MM.1S (cell line): ENCODE results near the gene SNX33.
"Not testable (repeated sequence)": the region's sequence is repeated elsewhere in the genome, so short reads cannot be mapped to it uniquely, and the experiment has no call there.

Experiments
- DNase-seq: peaks from one replicate; pipeline ENCODE4 v3.0.0-alpha.2; 2015
- H2AFZ ChIP-seq: fragments of 300-600 bp; sonication (generic); 2 replicates; pipeline ENCODE4 v1.6.0; 2016; ENCODE audit warnings: antibody characterized with exemption, low read length
- H3F3A ChIP-seq: fragments of 300-600 bp; sonication (generic); 2 replicates; pipeline ENCODE4 v1.6.1; 2016; ENCODE audit warnings: mild to moderate bottlenecking, antibody characterized with exemption, low read length, moderate library complexity, mixed read lengths; ENCODE audit not compliant: insufficient read depth
- H3K27ac ChIP-seq: fragments of 300-600 bp; sonication (generic); 2 replicates; pipeline ENCODE4 v1.5.1; 2016; ENCODE audit warnings: mild to moderate bottlenecking, low read length
- H3K27me3 ChIP-seq: fragments of 300-600 bp; sonication (generic); replicated peaks from 2 replicates; pipeline ENCODE4 v1.6.0; 2016; ENCODE audit warnings: low read length; ENCODE audit not compliant: insufficient read depth
- H3K36me3 ChIP-seq: fragments of 300-600 bp; sonication (generic); replicated peaks from 2 replicates; pipeline ENCODE4 v1.6.1; 2016; ENCODE audit warnings: mild to moderate bottlenecking, low read length, mixed read lengths; ENCODE audit not compliant: insufficient read depth
- H3K4me1 ChIP-seq: fragments of 300-600 bp; sonication (generic); 2 replicates; pipeline ENCODE4 v1.6.1; 2016; ENCODE audit warnings: low read length, mixed read lengths
- H3K4me2 ChIP-seq: fragments of 300-600 bp; sonication (generic); 2 replicates; pipeline ENCODE4 v1.6.0; 2016; ENCODE audit warnings: low read depth, low read length
- H3K4me3 ChIP-seq: fragments of 300-600 bp; sonication (generic); 2 replicates; pipeline ENCODE4 v1.5.1; 2016; ENCODE audit warnings: low read length, mixed read lengths
- H3K79me2 ChIP-seq: fragments of 300-600 bp; sonication (generic); 2 replicates; pipeline ENCODE4 v1.6.1; 2016; ENCODE audit warnings: mixed run types, low read length, mixed read lengths
- H3K9ac ChIP-seq: fragments of 300-600 bp; sonication (generic); 2 replicates; pipeline ENCODE4 v1.6.1; 2016; ENCODE audit warnings: low read length, mixed read lengths
- H3K9me2 ChIP-seq: fragments of 300-600 bp; sonication (generic); replicated peaks from 2 replicates; pipeline ENCODE4 v1.6.1; 2016; ENCODE audit warnings: mild to moderate bottlenecking, low read length, mixed read lengths; ENCODE audit not compliant: insufficient read depth
- H3K9me3 ChIP-seq: fragments of 300-600 bp; sonication (generic); replicated peaks from 2 replicates; pipeline ENCODE4 v1.6.1; 2016; ENCODE audit warnings: mild to moderate bottlenecking, low read length, mixed read lengths; ENCODE audit not compliant: insufficient read depth
- H4K20me1 ChIP-seq: fragments of 300-600 bp; sonication (generic); 2 replicates; pipeline ENCODE4 v1.6.1; 2016; ENCODE audit warnings: mild to moderate bottlenecking, low read length, moderate library complexity, mixed read lengths; ENCODE audit not compliant: insufficient read depth
- CTCF ChIP-seq: fragments of 300-600 bp; sonication (generic); IDR thresholded peaks from 2 replicates; pipeline ENCODE4 v1.5.1; 2016; ENCODE audit warnings: antibody characterized with exemption, low read length, mixed read lengths
- EZH2 ChIP-seq: fragments of 300-600 bp; sonication (generic); optimal IDR thresholded peaks from 2 replicates; pipeline ENCODE3; 2017; ENCODE audit warnings: low read depth, mild to moderate bottlenecking, antibody characterized with exemption, low read length, mixed read lengths
- EZH2phosphoT487 ChIP-seq: fragments of 300-600 bp; sonication (generic); IDR thresholded peaks from 2 replicates; pipeline ENCODE4 v1.6.1; 2018; ENCODE audit warnings: antibody characterized with exemption, low read length

SNX33 gene

DNA sequence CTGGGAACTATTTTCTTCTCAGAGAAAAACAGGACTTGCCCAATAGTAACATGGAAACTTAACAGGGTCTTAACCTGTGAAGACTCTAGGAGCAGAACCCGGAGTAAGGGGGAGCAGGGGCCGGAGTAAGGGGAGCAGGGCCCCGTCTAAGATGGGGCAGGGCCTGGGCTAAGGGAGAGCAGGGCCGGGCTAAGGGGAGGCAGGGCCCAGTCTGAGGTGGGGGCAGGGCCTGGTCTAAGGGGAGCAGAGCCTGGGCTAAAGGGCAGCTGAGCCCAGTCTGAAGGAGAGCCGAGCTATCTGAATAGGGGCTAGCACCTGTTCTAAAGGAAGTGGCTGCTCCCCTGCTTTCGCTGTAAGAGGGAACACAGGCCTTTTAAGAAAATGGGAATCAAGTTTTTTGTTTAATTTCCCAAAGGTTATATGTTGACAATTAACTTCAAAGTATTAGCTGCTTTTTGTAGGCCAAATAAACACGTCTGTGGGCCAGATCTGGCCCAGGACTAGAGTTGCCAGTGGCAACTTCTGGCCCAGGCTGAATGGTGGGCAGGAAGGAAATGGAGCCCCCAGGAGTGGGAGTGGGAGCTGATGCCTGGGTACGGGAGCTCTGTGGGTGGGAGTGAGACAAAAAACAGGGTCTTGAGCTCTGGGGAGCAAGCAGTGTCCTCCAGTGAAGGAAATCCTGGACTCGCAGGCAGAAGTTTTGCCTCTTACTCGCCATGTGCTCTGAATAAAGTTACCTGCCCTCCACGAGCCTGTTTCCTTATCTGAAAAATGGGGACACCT is 32.5 kb downstream of the SNX33 start:
- Histone ChIP-seq H3K9me2 (no peaks in the 10 kb centered on the region), H3K9ac (no peak overlapping the region), H3K27ac (no peak overlapping the region), H4K20me1 (no peaks in the 10 kb centered on the region), H3K9me3 (no peaks in the 10 kb centered on the region), H3K36me3 (no peaks in the 10 kb centered on the region), H3K4me3 (no peak overlapping the region), H3K27me3 (0 out of 2 replicates have a peak, but pooled peaks cover 3% of the 10 kb centered on the region), H3K4me2 (no peak overlapping the region), H3K4me1 (no peaks in the 10 kb centered on the region), H2AFZ (no peak overlapping the region), H3F3A (no peaks in the 10 kb centered on the region), H3K79me2 (no peaks in the 10 kb centered on the region)
- TF ChIP-seq CTCF (no peak), EZH2phosphoT487 (no peak), EZH2 (no peak)
- DNase-seq: no peak

DNA sequence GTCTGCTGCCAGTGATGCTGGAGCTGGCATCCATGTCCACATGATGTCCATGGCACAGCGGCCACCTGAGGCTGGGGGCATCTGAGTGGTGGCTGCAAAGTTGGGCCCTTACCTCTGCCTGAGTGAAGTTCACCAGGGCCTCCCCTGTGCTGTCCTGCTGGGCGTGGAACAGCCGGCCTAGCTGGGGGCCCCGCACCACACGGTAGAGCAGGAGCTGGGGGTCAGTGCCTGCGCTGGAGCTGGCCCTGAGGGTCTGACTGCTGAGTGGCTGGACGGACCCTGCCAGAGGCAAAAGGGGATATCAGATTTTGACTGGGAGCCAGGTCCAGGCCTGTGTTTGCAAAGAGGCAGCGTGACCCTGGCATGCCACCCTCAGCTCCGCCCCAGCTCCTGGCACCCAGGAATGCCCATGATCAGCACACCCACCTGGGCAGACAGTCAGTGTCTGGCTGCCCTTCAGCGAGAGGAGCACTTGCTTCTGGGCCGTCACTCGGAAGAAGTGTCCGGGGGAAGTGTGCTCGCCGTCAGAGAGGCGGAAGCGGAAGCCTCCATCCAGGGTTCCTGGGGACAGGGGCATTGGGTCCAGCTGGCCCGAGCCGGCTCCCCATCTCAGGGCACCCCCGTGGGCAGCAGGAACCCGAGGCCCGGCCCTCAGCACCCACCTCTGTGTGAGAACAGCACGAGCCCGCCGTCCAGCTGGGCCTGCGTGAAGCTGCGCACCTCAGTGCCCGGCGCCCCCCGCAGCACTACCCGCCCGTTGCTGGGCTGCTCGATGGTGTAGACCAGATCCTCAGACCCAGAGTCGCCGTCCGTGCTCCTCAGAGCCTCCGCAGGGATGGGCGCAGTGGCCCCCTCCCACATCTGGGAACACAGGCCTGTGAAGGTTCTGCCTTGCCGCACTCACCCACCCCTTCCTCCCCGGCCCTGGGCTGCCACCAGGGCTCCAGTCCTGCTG is 34.7 kb downstream of the SNX33 start:
- no peaks in the 10 kb centered on the region for H3F3A ChIP-seq
- no peak overlapping the region for H3K4me2 ChIP-seq
- no peaks in the 10 kb centered on the region for H4K20me1 ChIP-seq
- no peak overlapping the region for H3K9ac ChIP-seq
- H3K36me3 ChIP-seq: no peaks in the 10 kb centered on the region
- peaks cover 3% of the 10 kb centered on the region; the same call in 1 of the 2 replicates for H3K27me3 ChIP-seq
- H3K4me1 ChIP-seq: no peaks in the 10 kb centered on the region
- H3K9me2 ChIP-seq: no peaks in the 10 kb centered on the region
- H3K79me2 ChIP-seq: no peaks in the 10 kb centered on the region
- no peaks in the 10 kb centered on the region for H3K9me3 ChIP-seq
- H2AFZ ChIP-seq: no peak overlapping the region
- H3K4me3 ChIP-seq: no peak overlapping the region
- TF ChIP-seq EZH2phosphoT487: no peak
- no peak for TF ChIP-seq EZH2
- no peak for DNase-seq
- H3K27ac ChIP-seq: no peak overlapping the region

GRCh38 chr15:75683646-75684312 is 36.1 kb downstream of the SNX33 start:
- not testable (repeated sequence) for H3K4me1 ChIP-seq, H3K9ac ChIP-seq, H3K4me2 ChIP-seq, H3K79me2 ChIP-seq, H2AFZ ChIP-seq, H3K9me2 ChIP-seq, H3F3A ChIP-seq, H4K20me1 ChIP-seq, H3K27ac ChIP-seq, H3K36me3 ChIP-seq, H3K9me3 ChIP-seq, H3K4me3 ChIP-seq, H3K27me3 ChIP-seq
- DNase-seq: peak; percentile 42
- peak; percentile 59 for TF ChIP-seq CTCF
